NCI-H128 (cell line): ENCODE data around the gene NDUFV3.
"Not testable (repeated sequence)": the region's sequence is repeated elsewhere in the genome, so short reads cannot be mapped to it uniquely, and the experiment has no call there.

Source experiments
- DNase-seq: peaks from one replicate; lab custom pipeline; 2025; ENCODE audit not compliant: unreplicated experiment; lab: John Stamatoyannopoulos, UW

The NDUFV3 gene

GRCh38 chr21:42855937-42856335 lies 37.2 kb upstream of the NDUFV3 start:
- no peak for DNase-seq

GRCh38 chr21:42857216-42857615 lies 35.9 kb upstream of the NDUFV3 start:
- DNase-seq = no peak

GRCh38 chr21:42858185-42858847 lies 34.8 kb upstream of the NDUFV3 start:
- DNase-seq = no peak

- no peak for DNase-seq
Measured at GRCh38 chr21:42858957-42859890, 33.9 kb upstream of the NDUFV3 start.

- no peak for DNase-seq
Measured at GRCh38 chr21:42859891-42860230, 33.2 kb upstream of the NDUFV3 start.

GRCh38 chr21:42860345-42860744 lies 32.8 kb upstream of the NDUFV3 start:
- no peak for DNase-seq

- DNase-seq = no peak
Measured at GRCh38 chr21:42861311-42861847, 31.7 kb upstream of the NDUFV3 start.

GRCh38 chr21:42861848-42862400 lies 31.2 kb upstream of the NDUFV3 start:
- DNase-seq = no peak

GRCh38 chr21:42862774-42863503 lies 30.2 kb upstream of the NDUFV3 start:
- DNase-seq = no peak

GRCh38 chr21:42863504-42863870 lies 29.6 kb upstream of the NDUFV3 start:
- DNase-seq = no peak

- no peak for DNase-seq
Measured at GRCh38 chr21:42864286-42864685, 28.8 kb upstream of the NDUFV3 start.

- no peak for DNase-seq
Measured at GRCh38 chr21:42864815-42865775, 28.0 kb upstream of the NDUFV3 start.

GRCh38 chr21:42865776-42866160 lies 27.3 kb upstream of the NDUFV3 start:
- no peak for DNase-seq

- DNase-seq = no peak
Measured at GRCh38 chr21:42868196-42868595, 24.9 kb upstream of the NDUFV3 start.

GRCh38 chr21:42873096-42873495 lies 20.0 kb upstream of the NDUFV3 start:
- DNase-seq = no peak

GRCh38 chr21:42875811-42876210 lies 17.3 kb upstream of the NDUFV3 start:
- not testable (repeated sequence) for DNase-seq

GRCh38 chr21:42878678-42878992 lies 14.5 kb upstream of the NDUFV3 start:
- DNase-seq = no peak

- peak; percentile 93 for DNase-seq
Measured at GRCh38 chr21:42878993-42879787, 13.9 kb upstream of the NDUFV3 start, which contains the start of gene WDR4. Gene WDR4, minus strand, starts transcription at chr21:42879539. Its CDS starts 44 bp downstream, at chr21:42879495.

GRCh38 chr21:42880352-42880751 lies 12.8 kb upstream of the NDUFV3 start:
- DNase-seq = no peak
